Activated naive CD4-positive, alpha-beta T cell treated with anti-CD3 and anti-CD28 coated beads, Interleukin-2, amount 10 ng/mL, durations not matched to agents 7 days and 5 days (primary cell): ENCODE data around the gene NAIP.
"Not testable (repeated sequence)": the region's sequence is repeated elsewhere in the genome, so short reads cannot be mapped to it uniquely, and the experiment has no call there.

Experiments used
- CTCF ChIA-PET: fragments of 350-600 bp; sonication (Branson Sonifier 250); formaldehyde crosslinking; loops from one replicate; lab custom pipeline; 2021; ENCODE audit warnings: antibody characterized with exemption; lab: Charles Lee
- DNase-seq: peaks from one replicate; pipeline ENCODE4 v3.0.0-alpha.2; 2020
- H3K27ac Mint-ChIP-seq: one replicate; pipeline ENCODE4 v1.8.0; 2021; ENCODE audit warnings: mild to moderate bottlenecking, moderate library complexity, mixed read lengths
- H3K27me3 Mint-ChIP-seq: one replicate; pipeline ENCODE4 v1.8.0; 2021; ENCODE audit warnings: mild to moderate bottlenecking, mixed read lengths
- H3K36me3 Mint-ChIP-seq: one replicate; pipeline ENCODE4 v1.8.0; 2021; ENCODE audit warnings: mixed read lengths
- H3K4me1 Mint-ChIP-seq: one replicate; pipeline ENCODE4 v1.8.0; 2021; ENCODE audit warnings: mixed read lengths
- H3K4me3 Mint-ChIP-seq: one replicate; pipeline ENCODE4 v1.8.0; 2021; ENCODE audit warnings: mild to moderate bottlenecking, moderate library complexity, mixed read lengths
- H3K9me3 Mint-ChIP-seq: one replicate; pipeline ENCODE4 v1.8.0; 2021; ENCODE audit warnings: mixed read lengths

Gene NAIP, protein sequence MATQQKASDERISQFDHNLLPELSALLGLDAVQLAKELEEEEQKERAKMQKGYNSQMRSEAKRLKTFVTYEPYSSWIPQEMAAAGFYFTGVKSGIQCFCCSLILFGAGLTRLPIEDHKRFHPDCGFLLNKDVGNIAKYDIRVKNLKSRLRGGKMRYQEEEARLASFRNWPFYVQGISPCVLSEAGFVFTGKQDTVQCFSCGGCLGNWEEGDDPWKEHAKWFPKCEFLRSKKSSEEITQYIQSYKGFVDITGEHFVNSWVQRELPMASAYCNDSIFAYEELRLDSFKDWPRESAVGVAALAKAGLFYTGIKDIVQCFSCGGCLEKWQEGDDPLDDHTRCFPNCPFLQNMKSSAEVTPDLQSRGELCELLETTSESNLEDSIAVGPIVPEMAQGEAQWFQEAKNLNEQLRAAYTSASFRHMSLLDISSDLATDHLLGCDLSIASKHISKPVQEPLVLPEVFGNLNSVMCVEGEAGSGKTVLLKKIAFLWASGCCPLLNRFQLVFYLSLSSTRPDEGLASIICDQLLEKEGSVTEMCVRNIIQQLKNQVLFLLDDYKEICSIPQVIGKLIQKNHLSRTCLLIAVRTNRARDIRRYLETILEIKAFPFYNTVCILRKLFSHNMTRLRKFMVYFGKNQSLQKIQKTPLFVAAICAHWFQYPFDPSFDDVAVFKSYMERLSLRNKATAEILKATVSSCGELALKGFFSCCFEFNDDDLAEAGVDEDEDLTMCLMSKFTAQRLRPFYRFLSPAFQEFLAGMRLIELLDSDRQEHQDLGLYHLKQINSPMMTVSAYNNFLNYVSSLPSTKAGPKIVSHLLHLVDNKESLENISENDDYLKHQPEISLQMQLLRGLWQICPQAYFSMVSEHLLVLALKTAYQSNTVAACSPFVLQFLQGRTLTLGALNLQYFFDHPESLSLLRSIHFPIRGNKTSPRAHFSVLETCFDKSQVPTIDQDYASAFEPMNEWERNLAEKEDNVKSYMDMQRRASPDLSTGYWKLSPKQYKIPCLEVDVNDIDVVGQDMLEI (N-terminal part only)

DNA sequence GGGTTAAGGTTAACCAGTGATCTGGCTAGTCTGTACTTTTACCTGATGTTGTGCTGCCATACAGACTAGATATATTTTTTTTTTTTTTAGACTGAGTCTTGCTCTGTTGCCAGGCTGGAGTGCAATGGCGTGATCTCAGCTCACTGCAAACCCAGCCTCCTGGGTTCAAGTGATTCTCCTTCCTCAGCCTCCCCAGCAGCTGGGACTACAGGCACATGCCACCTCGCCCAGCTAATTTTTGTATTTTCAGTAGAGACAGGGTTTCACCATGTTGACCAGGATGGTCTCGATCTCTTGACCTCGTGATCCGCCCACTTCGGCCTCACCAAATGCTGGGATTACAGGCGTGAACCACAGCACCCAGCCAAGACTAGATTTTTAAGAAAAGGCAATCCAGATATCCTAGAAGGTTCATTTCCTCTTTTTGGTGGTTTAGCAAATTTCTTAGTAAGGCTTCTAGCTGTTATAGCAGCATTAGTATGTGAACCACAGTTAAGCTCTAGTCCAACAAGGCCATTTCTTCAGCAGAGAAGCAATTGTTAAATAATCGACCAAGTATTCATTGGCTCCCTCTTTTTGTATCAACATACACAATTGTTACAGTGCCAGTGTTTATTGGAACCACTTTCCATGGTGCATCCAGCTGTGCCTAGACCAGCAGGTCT is at the start of gene NAIP:
Gene NAIP, minus strand, starts transcription at position 51 of the 665 bp plus-strand sequence. CDS start 12,424 bp downstream, outside the sequence.
- H3K4me1 Mint-ChIP-seq, H3K27me3 Mint-ChIP-seq, H3K9me3 Mint-ChIP-seq, H3K36me3 Mint-ChIP-seq, CTCF ChIA-PET, H3K4me3 Mint-ChIP-seq, DNase-seq, H3K27ac Mint-ChIP-seq: not testable (repeated sequence)

DNA sequence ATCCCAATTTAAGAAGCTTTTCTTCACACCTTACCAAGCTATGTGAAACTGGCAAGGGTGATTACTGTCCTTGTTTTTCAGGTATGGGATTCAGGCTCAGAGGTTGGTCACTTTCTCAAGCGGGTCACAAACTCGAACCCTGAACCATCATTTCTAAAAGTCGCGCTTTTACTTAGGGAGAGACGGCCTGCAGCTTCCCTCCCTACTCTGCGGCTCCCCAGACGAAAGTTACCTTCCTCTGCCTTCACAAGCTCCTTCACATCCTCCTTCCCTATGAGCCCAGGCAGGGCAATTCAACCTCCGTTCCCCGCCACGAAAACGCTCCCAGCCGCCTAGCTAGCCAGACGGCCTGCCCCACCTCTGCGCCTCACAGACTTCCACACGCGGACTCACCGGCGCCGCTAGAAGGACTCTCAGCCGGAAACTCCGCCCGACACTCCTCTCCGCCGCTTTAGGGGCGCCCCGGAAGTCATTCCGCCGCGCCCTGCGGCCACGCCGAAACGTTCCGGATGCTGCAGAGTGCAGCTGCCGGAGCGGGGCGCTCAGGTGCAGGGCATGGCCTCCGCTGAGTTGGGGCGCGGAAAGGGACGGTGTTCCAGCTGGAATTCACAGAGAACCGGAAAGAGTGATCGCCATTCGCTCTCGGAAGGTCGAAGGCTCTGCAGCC is 42.3 kb upstream of the NAIP start, which contains the start of gene GTF2H2:
Gene GTF2H2, minus strand, starts transcription at position 415 of the 667 bp plus-strand sequence. CDS start 4,913 bp downstream, outside the sequence.
- CTCF ChIA-PET, H3K9me3 Mint-ChIP-seq, DNase-seq, H3K36me3 Mint-ChIP-seq, H3K4me3 Mint-ChIP-seq, H3K4me1 Mint-ChIP-seq, H3K27me3 Mint-ChIP-seq, H3K27ac Mint-ChIP-seq: not testable (repeated sequence)

DNA sequence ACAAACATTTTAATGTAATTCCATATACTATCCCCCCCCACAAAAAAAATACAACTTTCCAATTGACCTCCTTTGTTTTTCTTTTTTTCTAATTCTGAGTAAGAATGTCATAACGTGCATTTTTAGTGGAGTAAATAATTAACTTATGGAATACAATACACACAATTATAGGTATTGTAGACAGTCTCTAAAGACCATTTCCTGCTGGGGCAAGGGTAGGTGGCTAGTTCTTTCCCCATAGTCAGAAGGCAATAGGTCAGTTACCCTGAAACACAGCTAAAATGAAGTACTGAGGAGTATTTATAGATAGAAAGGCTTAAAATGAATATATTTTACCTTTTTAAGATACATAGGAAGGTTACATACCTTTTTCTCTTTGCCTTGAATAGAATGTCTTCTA is 36.2 kb upstream of the NAIP start:
- H3K9me3 Mint-ChIP-seq, DNase-seq, H3K27me3 Mint-ChIP-seq, H3K4me3 Mint-ChIP-seq, H3K27ac Mint-ChIP-seq, H3K36me3 Mint-ChIP-seq, CTCF ChIA-PET, H3K4me1 Mint-ChIP-seq: not testable (repeated sequence)

DNA sequence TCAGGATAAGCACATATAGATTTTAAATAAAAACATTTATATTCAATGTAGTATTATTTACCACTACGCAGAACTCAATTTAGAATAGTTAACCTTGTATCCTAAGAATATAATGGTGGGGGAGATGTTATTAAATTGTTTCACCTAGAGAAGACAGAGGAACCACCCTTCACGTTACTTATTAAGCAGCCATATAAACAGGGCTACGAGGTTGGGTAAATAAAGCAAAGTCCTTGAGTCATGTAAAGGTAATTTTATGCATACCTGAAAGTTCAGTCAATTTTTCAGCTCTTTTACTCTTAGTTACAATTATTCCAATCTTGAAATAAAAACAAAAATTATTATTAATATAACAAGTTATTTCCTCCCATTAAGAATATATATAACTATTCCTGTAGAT is 34.3 kb upstream of the NAIP start:
- DNase-seq, H3K9me3 Mint-ChIP-seq, H3K4me1 Mint-ChIP-seq, H3K36me3 Mint-ChIP-seq, H3K4me3 Mint-ChIP-seq, H3K27ac Mint-ChIP-seq, H3K27me3 Mint-ChIP-seq, CTCF ChIA-PET: not testable (repeated sequence)

DNA sequence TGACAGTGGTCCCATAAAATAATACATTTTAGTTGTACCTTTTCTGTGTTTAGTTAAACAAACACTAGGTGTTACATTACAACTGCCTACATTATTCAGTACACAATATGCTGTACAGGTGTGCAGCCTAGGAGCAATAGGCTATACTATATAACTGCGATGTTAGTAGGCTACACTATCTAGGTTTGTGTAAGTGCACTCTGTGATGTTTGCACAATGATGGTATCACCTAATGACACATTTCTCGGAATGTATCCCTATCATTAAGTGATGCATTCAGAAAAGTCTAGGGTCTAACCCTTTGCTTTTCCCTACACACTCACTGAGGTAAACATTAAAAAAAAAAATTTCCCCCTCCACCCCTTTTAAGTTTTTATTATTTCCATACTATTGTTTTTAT is 19.7 kb upstream of the NAIP start:
- H3K27ac Mint-ChIP-seq, H3K27me3 Mint-ChIP-seq, H3K4me3 Mint-ChIP-seq, H3K4me1 Mint-ChIP-seq, H3K9me3 Mint-ChIP-seq, DNase-seq, H3K36me3 Mint-ChIP-seq, CTCF ChIA-PET: not testable (repeated sequence)

DNA sequence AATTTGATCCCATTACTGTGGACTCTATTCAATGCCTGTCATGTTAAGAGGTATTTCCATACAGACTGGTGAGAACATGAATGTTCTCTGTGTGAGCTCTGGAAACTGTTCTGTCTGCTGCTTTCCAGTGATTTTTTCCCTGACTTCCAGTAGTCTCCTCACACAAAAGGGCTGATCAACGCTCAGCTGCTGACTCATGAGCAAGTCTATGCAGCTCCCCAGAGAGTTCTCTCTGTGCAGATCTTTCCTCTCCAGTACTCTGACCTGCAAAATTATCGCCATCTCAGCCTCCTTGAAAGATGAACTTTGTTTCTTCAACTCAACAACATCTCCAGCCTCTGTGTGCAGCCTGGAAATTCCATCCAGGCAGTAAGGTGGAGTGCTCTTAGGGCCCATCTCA is 19.0 kb upstream of the NAIP start:
- H3K36me3 Mint-ChIP-seq, DNase-seq, H3K27me3 Mint-ChIP-seq, CTCF ChIA-PET, H3K9me3 Mint-ChIP-seq, H3K4me3 Mint-ChIP-seq, H3K4me1 Mint-ChIP-seq, H3K27ac Mint-ChIP-seq: not testable (repeated sequence)

DNA sequence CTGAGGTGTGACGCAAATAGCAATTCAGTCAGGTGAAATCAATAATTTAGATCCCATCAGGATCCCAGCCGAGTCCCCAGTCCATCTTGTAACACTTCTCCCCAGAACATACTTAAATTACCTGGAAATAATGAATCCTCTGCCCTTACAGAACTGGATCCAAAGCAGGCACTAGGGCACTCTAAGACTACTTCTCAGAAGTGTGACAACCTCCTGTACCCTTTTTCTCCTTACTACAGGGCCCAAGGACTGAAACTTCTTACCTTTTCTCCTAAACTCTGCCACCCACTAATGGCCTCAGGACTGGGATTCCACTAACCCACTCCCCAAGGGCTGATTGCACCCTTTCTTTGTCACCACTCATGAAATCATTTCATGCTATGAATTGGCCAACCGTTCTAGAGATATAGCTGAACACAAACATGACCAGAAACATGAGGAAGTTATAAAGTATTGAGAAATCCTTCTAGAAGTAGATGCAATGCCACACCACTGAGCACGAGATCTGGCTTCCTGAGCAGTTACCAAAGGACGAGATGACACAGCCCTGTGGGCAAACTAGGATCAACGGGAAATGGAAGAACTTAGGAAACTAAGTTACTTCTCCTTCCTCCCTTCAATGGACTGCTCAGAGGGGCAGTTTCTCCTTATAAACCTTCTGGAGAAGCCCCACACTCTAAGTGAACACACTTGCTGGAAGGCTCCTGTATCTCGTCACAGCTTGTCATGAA is 6.1 kb upstream of the NAIP start:
- CTCF ChIA-PET, H3K4me3 Mint-ChIP-seq, H3K27me3 Mint-ChIP-seq, H3K9me3 Mint-ChIP-seq, H3K27ac Mint-ChIP-seq, H3K4me1 Mint-ChIP-seq, DNase-seq, H3K36me3 Mint-ChIP-seq: not testable (repeated sequence)

DNA sequence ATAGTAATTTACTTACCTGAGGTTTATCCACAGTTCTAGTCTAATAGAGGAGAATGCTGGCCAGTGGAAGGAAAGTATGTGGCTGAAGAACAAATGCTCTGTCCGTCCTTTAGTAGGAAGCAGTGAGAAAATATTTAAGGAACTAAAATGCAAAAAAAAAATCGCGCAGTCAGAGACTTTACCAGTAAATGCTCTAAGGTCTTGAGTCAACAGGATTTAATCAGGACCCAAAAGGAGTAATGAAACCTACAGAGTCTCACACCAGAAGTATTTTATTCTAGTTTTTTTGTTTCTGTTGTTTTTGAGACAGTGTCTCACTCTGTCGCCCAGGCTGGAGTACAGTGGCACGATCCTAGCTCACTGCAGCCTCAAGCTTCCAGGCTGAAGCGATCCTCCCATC is 4.5 kb downstream of the NAIP start:
- H3K9me3 Mint-ChIP-seq, DNase-seq, H3K27ac Mint-ChIP-seq, H3K36me3 Mint-ChIP-seq, H3K4me3 Mint-ChIP-seq, CTCF ChIA-PET, H3K4me1 Mint-ChIP-seq, H3K27me3 Mint-ChIP-seq: not testable (repeated sequence)

DNA sequence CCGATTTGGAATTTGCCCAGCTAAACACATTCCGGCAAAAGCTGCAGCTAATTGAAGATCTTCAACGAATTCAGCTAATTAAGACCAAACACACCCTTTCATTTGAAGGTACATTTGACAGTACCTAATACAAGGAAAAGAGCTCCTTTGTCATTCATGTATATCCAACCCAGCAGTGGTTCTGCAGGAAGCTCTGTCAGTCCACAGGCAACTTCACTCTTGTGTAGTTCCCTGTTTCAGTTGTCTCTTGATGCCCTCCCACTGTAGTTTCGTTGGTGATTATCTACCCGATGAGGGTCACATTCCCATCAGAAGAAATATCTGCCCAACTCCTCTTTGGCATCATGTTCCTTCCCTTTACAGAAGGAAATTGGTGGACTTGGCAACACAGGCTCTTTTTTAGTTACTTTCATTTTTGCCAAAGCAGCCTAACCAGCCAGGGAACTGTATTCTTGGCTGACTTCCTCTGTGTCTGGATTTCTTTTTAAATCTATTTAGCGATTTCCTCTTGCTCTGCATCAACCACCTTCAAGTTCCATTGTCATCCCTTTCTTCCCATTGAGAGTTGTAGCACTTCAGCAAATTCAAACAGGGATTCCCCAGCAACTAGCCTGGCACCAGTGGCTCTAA is 6.6 kb downstream of the NAIP start:
- H3K9me3 Mint-ChIP-seq, DNase-seq, H3K4me1 Mint-ChIP-seq, H3K27me3 Mint-ChIP-seq, H3K36me3 Mint-ChIP-seq, CTCF ChIA-PET, H3K4me3 Mint-ChIP-seq, H3K27ac Mint-ChIP-seq: not testable (repeated sequence)

DNA sequence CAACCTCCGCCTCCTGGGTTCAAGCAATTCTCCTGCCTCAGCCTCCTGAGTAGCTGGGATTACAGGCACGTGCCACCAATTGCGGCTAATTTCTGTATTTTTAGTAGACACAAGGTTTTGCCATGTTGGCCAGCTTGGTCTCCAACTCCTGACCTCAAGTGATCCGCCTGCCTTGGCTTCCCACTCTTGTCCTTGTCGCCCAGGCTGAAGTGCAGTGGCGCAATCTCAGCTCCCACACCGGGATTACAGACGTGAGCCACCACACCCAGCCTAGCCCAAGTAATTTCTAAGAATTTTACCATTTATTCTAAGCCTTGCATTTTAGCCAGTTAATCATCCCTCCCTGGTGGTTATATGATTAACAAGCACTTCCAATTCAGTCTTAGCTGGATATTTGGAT is 11.0 kb downstream of the NAIP start:
- no peak for DNase-seq
- CTCF ChIA-PET = no interaction called here
- no peak overlapping the region for H3K4me3 Mint-ChIP-seq
- H3K4me1 Mint-ChIP-seq = no peaks in the 10 kb centered on the region
- no peak overlapping the region for H3K27ac Mint-ChIP-seq
- no peaks in the 10 kb centered on the region for H3K36me3 Mint-ChIP-seq
- peaks cover 4% of the 10 kb centered on the region for H3K27me3 Mint-ChIP-seq
- H3K9me3 Mint-ChIP-seq = no peaks in the 10 kb centered on the region

DNA sequence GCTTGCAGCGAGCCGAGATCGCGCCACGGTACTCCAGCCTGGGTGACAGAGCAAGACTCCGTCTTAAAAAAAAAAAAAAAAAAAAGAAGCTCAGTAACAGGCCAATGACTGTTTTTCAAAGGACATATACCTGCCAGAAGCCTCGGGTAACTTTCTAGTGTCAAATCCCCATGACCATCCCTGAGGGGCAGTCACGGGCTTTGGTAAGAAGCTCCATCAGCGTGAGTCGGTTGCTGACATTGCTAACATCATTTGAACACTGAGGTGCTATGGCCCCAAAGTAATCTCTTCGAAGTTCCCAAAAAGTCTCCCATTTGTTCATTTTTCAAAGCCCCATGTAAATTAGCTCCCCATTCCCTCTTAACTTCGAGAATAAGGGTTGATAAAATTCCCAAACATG is 11.6 kb downstream of the NAIP start:
- H3K27me3 Mint-ChIP-seq = peaks cover 4% of the 10 kb centered on the region
- H3K4me3 Mint-ChIP-seq = no peak overlapping the region
- CTCF ChIA-PET = no interaction called here
- DNase-seq = peak; percentile 28
- no peak overlapping the region for H3K27ac Mint-ChIP-seq
- no peaks in the 10 kb centered on the region for H3K36me3 Mint-ChIP-seq
- no peaks in the 10 kb centered on the region for H3K9me3 Mint-ChIP-seq
- no peaks in the 10 kb centered on the region for H3K4me1 Mint-ChIP-seq

DNA sequence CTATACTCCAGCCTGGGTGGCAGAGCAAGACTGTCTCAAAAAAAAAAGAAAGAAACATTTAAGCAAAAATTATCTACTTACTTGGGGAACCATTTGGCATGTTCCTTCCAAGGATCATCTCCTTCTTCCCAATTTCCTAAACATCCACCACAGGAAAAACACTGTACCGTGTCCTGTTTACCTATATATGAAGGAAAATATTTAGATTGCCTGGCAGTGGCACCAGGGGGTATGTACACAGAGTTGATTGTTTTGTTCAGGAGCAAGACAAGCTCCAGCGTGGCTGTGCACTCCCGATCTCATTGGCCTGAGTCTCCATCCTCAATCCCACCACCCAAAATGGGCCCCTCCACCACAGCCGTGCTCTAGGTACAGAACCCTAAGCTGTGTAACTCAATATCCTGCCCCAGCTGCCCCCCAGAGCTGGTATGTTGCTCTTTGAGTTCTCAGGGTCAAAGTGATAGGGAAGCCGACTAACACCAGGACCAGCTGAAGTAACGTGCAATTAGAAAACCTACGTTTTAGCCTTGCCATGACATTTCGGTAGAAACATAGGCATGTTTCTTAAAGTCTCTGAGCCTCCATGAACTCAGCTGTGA is 13.8 kb downstream of the NAIP start:
- no peak overlapping the region for H3K27ac Mint-ChIP-seq
- peak; percentile 16 for DNase-seq
- H3K9me3 Mint-ChIP-seq = no peaks in the 10 kb centered on the region
- CTCF ChIA-PET = no interaction called here
- no peak overlapping the region for H3K4me3 Mint-ChIP-seq
- peaks cover 4% of the 10 kb centered on the region for H3K27me3 Mint-ChIP-seq
- no peaks in the 10 kb centered on the region for H3K36me3 Mint-ChIP-seq
- no peaks in the 10 kb centered on the region for H3K4me1 Mint-ChIP-seq

DNA sequence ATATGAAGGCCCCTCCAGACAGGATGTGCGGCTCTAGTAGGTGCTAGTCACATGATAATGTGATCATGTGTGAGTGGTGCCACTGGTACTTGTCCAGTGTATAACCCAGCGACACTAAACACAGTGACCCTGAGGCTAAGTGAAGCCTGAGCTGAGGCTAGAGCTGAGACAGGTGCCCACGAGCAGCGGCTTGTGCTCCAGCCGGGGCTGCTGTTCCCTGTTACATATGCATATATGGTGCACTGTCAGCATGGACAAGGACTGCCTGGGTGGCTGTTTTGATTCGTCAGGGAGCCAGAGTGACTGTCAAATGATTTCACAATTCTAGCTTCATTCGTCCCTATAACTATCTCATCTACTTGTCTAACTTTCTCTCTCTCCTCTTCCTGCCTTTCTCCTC is 18.2 kb downstream of the NAIP start:
- H3K9me3 Mint-ChIP-seq, H3K4me3 Mint-ChIP-seq, CTCF ChIA-PET, H3K27me3 Mint-ChIP-seq, H3K4me1 Mint-ChIP-seq, H3K27ac Mint-ChIP-seq, DNase-seq, H3K36me3 Mint-ChIP-seq: not testable (repeated sequence)
